GM19035 (cell line): ENCODE measurements around the gene SACM1L.

Experiments used
- ATAC-seq: cut with Tn5 transposase; IDR thresholded peaks from one replicate; pipeline ENCODE4 v1.9.1; 2021; ENCODE audit not compliant: unreplicated experiment

Gene SACM1L, protein sequence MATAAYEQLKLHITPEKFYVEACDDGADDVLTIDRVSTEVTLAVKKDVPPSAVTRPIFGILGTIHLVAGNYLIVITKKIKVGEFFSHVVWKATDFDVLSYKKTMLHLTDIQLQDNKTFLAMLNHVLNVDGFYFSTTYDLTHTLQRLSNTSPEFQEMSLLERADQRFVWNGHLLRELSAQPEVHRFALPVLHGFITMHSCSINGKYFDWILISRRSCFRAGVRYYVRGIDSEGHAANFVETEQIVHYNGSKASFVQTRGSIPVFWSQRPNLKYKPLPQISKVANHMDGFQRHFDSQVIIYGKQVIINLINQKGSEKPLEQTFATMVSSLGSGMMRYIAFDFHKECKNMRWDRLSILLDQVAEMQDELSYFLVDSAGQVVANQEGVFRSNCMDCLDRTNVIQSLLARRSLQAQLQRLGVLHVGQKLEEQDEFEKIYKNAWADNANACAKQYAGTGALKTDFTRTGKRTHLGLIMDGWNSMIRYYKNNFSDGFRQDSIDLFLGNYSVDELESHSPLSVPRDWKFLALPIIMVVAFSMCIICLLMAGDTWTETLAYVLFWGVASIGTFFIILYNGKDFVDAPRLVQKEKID

GRCh38 chr3:45688882-45689786 is at the start of gene SACM1L:
TSS of gene SACM1L (plus strand) at chr3:45689396. CDS start at chr3:45689466, 70 bp downstream.
- ATAC-seq, result peak; percentile 88

- ATAC-seq, result no peak
These were observed 49.1 kb upstream of the SACM1L start for GRCh38 chr3:45640091-45640507.

DNA sequence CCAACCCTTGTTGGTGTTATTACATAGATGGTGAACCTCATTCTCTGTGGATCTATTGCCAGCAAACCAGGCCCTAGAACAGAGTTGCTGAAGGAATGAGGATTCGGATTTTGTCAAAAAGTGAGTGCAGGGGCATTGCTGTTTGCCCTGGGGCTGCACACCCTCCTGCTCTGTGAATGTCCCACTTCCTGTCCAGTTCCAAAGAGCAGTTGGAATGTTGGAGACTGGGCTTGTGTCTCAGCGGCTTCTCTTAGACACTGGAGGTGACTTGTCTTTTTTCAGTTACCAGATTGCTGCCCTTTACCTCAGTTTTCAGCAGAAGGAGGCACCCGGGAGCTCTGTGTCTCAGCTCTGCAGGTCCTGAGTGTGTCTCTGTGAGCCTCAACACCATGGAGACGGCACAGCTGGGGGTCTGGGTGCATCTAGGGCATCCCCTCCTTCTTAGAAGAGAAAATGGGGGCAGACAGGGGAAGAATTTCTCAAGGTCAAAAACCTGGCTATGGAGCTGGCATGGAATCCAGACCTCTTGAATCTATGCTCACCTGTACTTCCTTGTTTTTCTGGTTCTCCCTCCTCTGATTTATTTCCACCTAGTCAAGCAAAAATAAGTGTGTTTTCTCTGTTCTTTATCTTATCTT is 48.4 kb upstream of the SACM1L start:
- ATAC-seq, result no peak

GRCh38 chr3:45641756-45642155 is 47.4 kb upstream of the SACM1L start:
- ATAC-seq, result no peak

DNA sequence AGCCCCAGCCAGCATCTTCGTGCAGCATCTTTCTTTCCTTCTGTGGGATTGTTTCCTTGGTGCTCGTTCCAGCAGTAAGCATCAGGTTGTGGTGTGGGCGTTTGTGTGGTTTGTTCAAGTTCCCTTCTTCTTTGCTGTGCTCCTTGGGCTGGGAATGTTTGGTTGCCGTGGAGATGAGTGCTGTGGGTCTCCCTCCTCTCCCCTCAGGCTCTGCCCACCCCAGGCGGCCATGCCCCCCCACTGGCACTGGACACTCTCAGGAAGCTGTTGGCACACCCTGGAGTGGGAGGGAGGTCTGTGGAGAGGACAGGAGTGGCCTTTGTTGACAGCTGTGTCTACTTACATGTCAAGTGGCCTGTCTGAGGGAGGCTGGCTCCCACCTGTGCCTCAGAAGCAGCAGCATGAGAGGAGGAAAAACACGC is 46.5 kb upstream of the SACM1L start:
- no peak for ATAC-seq

DNA sequence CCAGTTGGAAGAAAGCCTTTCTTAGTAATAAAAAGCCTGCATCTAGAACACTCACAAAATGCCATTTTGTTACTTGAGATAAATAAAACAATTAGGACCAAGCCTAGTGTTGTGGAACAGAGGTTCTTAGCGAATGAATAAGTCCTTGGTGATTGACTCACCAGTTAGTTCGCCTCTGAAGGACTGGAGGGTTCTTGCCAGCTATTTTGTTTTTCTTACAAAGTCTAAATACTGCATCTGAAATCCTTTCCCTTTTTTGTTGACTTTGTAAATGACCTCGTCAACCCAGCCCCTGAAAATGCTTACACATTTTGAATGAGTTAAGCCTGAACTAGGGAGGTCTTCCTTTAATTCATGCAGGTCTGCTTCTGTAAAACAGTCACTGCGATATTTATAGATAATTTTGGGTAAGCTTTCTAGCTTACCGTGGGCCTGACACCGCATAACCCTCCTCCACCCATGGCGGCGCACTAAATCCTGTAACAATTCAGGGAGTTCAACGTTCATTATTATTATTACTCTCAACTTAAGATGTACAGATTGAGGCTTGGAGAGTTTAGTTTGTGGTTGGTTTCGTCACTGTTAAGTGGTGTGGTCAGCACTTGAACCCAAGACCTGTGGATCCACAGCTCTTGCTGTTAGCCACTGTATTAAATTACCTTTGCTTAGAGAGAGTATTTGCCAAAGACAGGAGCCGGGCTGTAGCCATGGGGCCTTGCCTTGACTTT is 45.0 kb upstream of the SACM1L start:
- ATAC-seq, result no peak

DNA sequence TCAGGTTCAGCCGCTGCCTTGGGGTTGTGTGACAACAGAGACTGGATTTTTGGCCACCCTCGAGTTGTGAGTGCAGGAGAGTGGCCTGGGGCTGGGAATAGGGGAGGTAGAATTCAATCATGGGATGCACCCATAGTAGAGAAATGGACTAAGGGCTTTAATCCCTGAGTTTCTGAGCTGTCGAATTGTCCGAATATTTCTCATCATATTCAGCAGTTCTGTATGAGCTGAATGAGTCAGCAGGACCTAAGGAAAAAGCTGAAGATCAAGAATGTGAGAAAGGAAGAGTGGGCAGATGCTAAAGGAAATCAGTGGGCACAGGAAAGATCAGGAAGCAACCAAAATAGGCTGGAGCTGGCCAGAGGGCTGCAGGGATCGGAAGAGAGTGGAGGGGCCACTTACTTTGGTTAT is 44.4 kb upstream of the SACM1L start:
- ATAC-seq, result no peak

GRCh38 chr3:45646051-45646585 is 43.1 kb upstream of the SACM1L start:
- ATAC-seq, result no peak

DNA sequence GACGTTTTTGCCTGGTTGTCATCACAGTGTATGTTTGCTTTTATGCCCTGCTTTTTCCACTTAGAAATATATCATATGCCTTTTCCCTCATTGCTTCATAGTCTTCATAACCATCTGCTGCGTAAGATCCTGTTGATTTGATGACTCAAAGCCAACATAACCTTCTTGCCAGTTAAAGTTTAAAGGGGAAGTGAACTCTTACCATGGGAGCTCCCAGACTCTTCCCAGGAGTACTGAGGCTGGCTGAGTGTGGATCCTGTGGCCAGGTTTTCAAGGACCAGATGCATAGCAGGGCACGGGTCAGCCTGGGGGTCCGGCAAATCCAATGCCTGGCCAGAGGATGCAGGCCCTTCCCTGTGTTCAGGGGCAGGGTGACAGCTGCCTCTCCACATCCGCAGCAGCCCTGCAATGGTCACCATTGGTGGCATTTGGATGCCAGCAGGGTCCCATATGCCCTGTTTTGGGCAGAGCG is 42.0 kb upstream of the SACM1L start:
- ATAC-seq, result no peak

- ATAC-seq, result no peak
These were observed 36.0 kb upstream of the SACM1L start for GRCh38 chr3:45653205-45653604.

DNA sequence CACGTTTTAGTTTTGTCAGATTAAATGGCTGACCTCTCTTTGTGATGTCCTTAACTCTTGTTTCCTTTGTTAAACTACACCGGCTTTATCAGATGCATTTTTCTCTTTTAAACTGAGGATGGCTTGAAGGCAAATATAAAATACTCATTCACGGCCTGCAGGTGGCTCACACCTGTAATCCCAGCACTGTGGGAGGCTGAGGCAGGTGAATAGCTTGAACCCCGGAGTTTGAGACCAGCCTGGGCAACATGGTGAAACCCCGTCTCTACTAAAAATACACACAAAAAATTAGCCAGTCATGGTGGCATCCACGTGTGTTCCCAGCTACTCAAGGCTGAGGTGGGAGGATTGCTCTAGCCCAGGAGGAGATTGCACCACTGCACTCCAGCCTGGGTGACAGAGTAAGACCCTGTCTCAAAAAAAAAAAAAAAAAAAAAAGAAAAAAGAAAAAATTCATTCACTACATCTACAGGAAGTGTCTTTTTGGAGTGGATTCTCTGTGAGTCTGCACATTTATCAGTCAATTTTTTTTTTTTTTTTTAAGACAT is 34.7 kb upstream of the SACM1L start:
- ATAC-seq, result no peak

DNA sequence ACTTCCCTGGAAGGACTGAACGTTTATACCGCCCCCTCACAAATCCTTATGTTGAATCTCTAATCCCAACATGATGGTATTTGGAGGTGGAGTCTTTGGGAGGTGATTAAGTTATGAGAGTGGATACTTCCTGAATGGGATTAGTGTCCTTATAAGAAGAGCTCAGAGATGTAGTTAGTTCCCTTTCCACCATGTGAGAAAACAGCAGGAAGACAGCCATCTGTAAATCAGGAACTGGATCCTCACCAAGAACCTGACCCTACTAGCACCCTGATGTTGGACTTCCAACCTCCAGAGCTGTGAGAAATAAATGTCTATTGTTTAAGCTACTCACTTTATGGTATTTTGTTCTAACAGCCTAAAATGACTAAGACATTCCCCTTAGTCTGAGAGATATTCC is 33.3 kb upstream of the SACM1L start:
- no peak for ATAC-seq

DNA sequence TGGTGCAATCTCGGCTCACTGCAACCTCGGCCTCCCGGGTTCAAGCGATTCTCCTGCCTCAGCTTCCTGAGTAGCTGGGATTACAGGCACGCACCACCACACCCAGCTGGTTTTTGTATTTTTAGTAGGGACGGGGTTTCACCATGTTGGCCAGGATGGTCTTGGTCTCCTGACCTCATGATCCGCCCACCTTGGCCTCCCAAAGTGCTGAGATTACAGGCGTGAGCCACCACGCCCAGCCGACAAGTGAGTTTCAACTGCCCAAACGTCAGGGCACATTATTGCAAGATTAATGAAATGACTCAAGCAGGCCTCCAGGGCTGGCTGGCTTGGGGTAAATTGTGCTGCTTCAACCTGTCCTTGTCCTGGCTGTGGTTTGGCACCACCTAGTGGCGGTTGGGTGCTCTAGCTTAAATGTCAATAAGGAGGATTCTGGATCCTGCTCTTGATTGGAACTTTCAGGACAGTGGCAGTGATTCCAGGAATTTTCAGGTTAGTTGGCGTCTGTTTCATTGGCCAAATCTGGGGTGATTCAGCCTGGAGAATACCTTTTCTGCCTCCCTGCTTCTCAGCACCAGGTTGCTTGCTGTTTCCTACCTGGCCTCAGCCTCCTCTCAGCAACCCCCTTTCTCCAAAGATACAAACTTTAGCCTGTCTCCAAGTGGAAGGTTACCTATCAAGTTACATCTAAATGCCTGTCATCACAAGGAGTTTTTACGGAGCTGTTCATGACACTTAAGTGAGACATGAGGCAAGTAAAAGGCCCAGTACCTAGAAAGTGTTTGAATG is 32.4 kb upstream of the SACM1L start:
- peak; percentile 60 for ATAC-seq

DNA sequence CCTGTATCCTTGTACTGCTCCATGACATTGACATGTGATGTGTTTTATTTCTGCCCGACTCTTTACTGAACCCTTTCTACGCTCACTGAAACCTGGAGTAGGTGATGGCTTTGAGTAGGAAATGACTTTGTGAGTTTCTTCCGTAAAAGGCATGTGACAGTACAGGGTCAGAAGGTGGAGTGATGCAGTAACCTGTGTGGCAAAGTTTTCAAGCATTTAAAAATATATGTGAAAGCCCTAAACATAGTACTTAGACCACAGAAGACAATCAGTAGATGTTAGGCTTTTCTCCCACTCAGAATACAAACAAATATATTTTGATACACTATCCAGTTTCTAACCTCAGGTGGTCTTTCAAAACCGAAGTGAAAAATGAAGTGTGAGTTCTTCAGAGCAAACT is 31.3 kb upstream of the SACM1L start:
- peak; percentile 61 for ATAC-seq

DNA sequence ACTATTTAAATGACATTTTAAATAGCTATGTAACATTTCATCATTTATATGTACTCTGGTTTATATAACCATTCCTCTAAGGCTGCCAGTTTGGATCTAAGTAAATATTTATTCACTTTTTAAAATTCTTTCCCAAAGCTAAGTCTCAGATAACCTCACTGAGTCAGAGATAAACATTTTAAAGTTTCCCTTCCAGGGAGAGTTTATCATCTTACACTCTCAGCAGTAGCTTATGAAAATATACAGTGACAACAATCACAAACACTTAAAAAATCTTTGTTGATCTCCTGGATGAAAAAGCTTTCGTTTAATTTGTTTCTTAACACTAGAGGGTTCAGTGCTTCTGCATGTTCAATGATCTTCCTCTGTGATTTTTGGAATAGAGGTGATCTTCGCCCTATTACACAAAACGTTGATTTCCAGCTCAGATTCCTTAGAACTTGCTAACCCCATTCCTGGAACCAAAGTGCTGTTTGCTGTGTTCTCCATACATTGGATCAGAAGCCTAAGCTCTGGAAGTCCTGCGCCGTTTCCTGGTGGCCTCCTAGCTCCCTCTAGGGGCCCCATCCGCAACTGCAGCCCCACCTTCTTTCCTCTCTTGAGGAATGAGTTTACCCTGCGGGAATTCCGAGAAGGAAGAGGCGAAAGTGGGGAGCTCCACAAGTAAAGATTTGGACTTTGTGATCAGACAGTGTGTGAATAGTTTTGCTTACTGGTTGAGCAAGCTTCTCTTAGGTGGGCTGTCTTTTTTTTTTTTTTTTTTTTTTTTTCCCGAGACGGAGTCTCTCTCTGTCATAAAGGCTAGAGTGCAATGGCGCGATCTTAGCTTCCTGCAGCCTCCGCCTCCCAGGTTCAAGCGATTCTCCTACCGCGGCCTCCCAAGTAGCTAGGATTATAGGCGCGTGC is 29.3 kb upstream of the SACM1L start:
- no peak for ATAC-seq

DNA sequence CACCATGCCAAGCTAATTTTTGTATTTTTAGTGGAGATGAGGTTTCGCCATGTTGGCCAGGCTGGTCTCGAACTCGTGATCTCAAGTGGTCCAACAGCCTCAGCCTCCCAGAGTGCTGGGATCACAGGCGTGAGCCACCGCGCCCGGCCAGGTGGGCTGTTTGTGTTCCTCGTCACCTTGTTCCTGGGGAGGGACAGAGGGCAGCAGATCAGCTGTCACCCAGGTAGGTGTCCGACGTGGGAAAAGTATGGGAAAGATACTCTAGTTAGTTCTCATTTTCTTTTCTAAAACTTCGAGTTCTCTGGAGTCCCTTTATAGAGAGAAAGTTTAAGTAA is 28.7 kb upstream of the SACM1L start:
- no peak for ATAC-seq

DNA sequence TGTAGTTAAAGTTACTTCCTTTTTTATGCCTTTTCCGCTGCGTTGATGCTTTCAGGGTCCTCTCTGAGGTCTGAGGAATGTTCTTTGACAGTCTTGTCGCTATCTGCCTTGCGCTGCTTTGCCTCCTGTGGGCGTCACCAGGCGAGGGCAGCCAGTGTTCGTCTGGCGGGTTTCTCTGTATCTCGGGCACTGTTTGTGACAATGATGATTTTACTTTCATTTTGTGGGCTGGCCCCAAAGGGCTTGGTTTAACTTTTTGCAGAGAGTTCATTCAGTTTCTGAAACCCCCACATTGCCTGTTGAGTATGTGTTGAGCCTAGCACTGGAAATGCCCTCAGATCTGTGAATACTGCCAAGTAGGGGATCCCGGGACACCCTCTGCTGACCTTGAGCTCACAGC is 24.6 kb upstream of the SACM1L start:
- ATAC-seq, result peak; percentile 70

GRCh38 chr3:45665101-45665572 is 24.1 kb upstream of the SACM1L start:
- ATAC-seq, result no peak
